Esophagus squamous epithelium (tissue), 5 donors: ENCODE data around the gene KCNH6. TPM values are rescaled to one million over a fixed set of nuclear protein-coding genes. Genes with fewer than 3 reads are reported as not detected.

Experiments
- DNase-seq: peaks from one replicate; lab custom pipeline; 2025; lab: John Stamatoyannopoulos, UW
- H3K27ac ChIP-seq, 4 donors: fragments of 200-600 bp; sonication (generic); one replicate each; pipeline ENCODE4 v1.5.1; 2016 to 2019; ENCODE audit warnings: mild to moderate bottlenecking in 1 of 4
- H3K27me3 ChIP-seq, 4 donors: fragments of 200-600 bp; sonication (generic); 1 replicate in 3 of 4; 2 replicates in 1 of 4; pipeline versions ENCODE4 v1.5.1 to v1.6.0; 2017 to 2021; ENCODE audit warnings: antibody characterized with exemption in 1 of 4
- H3K36me3 ChIP-seq, 3 donors: fragments of 200-600 bp; sonication (generic); one replicate each; pipeline ENCODE4 v1.5.1; 2016 to 2019
- H3K4me1 ChIP-seq, 3 donors: fragments of 200-600 bp; sonication (generic); one replicate each; pipeline ENCODE4 v1.5.1; 2017 to 2019
- H3K4me3 ChIP-seq, 4 donors: fragments of 200-600 bp; sonication (generic); 1 replicate in 3 of 4; 2 replicates in 1 of 4; pipeline ENCODE4 v1.5.1; 2016 to 2019; ENCODE audit warnings: mild to moderate bottlenecking in 2 of 4, moderate library complexity in 1 of 4
- H3K9me3 ChIP-seq, 3 donors: fragments of 200-600 bp; sonication (generic); one replicate each; pipeline ENCODE4 v1.5.1; 2016 to 2019
- POLR2A ChIP-seq, 4 donors: fragments of 450-650 bp; IDR thresholded peaks; one replicate each; pipeline ENCODE4 v1.6.1; 2017; ENCODE audit warnings: antibody characterized with exemption in 4 of 4, mild to moderate bottlenecking in 4 of 4, moderate library complexity in 3 of 4
- WGBS, 2 donors: methylation state at CpG; one replicate each; pipeline ENCODE4 v1.1.5; 2018; 5-methylcytosine and 5-hydroxymethylcytosine counted together
- intact Hi-C: fragments of 100-400 bp; cut with DNase I; formaldehyde crosslinking; loops from one replicate; pipeline ENCODE4 v1.15.0; 2022
- total RNA-seq, 4 donors: library from RNA; depleted of rRNA; stranded (reverse); fragments of >200 nt; gene quantifications; one replicate each; pipeline ENCODE4 v1.1.0, GENCODE V29; 2016
- TF ChIP-seq, protein P1 (sequence below), 6 experiments: fragments of 450-650 bp in 4 of 6; fragments of 200-600 bp in 2 of 6; sonication (generic) in 2 of 6; IDR thresholded peaks; one replicate each; pipeline ENCODE4 v1.5.1; 2016 to 2019; ENCODE audit warnings: antibody characterized with exemption in 6 of 6, mild to moderate bottlenecking in 4 of 6, moderate library complexity in 4 of 6
- donor health status: DM: yes; HTN: yes; CAD: no.

KCNH6 gene
- total RNA-seq, 4 donors from 2014 or later = not detected

DNA sequence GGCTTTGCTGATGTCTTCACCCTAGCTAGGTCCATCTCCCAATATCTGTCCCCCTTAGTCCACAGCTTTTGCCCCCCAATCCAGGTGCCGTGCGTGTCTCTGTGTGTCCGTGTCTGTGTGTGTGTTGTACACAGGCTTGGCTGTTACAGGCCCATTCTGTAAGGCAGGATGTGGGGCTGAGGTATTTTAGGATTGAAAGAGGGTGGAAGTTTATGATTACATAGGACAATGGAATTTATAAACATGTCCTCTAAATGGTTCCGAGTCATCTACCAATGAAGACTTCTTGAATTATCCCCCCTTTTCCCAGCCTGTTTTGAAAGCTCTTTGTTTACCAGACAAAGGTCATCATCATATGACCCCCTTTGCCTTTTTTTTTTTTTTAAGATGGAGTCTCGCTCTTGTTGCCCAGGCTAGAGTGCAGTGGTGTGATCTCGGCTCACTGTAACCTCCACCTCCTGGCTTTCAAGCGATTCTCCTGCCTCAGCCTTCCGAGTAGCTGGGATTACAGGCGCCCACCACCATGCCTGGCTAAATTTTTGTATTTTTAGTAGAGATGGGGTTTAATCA, 24.4 kb upstream of the KCNH6 start:
- TF ChIP-seq, protein P1, sequence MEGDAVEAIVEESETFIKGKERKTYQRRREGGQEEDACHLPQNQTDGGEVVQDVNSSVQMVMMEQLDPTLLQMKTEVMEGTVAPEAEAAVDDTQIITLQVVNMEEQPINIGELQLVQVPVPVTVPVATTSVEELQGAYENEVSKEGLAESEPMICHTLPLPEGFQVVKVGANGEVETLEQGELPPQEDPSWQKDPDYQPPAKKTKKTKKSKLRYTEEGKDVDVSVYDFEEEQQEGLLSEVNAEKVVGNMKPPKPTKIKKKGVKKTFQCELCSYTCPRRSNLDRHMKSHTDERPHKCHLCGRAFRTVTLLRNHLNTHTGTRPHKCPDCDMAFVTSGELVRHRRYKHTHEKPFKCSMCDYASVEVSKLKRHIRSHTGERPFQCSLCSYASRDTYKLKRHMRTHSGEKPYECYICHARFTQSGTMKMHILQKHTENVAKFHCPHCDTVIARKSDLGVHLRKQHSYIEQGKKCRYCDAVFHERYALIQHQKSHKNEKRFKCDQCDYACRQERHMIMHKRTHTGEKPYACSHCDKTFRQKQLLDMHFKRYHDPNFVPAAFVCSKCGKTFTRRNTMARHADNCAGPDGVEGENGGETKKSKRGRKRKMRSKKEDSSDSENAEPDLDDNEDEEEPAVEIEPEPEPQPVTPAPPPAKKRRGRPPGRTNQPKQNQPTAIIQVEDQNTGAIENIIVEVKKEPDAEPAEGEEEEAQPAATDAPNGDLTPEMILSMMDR (IDR thresholded peaks at IDR 0.05) = no peak
- TF ChIP-seq POLR2A (IDR thresholded peaks at IDR 0.05) = no peak
- Histone ChIP-seq H3K36me3 (no peaks in the 10 kb centered on the region), H3K9me3 (no peaks in the 10 kb centered on the region), H3K4me3 (no peak overlapping the region), H3K4me1 (peaks cover 0 to 5% (median 0%) of the 10 kb centered on the region in 3 donors), H3K27me3 (peaks cover 0 to 30% (median 0%) of the 10 kb centered on the region in 4 donors), H3K27ac (no peak overlapping the region)
- WGBS, 2 donors = 73 to 77% methylated on average over 6 to 9 of the region's 9 CpGs
- no peak for DNase-seq
- intact Hi-C loops = no loop called here

DNA sequence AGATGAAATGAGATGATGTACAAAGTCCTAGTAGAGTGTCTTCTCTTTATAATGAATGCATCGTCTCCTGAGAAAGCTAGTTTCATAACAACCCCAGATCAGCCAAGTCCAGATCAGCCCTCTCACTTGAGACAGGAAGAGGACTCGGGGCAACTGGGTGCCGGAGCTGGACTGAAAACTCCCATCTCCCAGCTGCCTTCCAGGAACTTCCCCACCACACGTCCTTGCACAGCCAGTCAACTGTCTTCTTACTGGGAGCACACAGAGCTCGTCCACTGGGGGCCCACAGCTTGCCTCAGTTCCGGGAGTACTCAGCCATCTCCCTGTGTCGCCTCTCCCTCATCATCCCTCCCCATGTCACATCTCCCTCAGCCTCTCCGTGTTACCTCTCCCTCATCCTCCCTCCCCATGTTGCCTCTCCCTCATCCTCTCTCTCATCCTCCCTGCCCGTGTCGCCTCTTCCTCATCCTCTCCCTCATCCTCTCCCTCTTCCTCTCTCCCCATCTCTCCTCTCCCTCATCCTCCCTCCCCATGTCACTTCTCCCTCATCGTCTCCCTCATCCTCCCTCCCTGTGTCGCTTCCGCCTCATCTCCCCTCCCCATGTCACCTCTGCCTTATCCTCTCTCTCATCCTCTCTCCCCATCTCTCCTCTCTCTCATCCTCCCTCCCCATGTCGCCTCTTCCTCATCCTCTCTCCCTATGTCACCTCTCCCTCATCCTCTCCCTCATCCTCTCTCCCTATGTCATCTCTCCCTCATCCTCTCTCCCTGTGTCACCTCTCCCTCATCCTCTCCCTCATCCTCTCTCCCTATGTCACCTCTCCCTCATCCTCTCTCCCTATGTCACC, 22.4 kb upstream of the KCNH6 start:
- no peak for DNase-seq
- intact Hi-C loops = no loop called here
- H3K27me3 ChIP-seq = peaks cover 0 to 47% (median 0%) of the 10 kb centered on the region in 4 donors
- H3K27ac ChIP-seq = no peak overlapping the region
- peaks cover 0 to 5% (median 0%) of the 10 kb centered on the region in 3 donors for H3K4me1 ChIP-seq
- WGBS, 2 donors = 45 to 62% methylated on average over 14 of the region's 14 CpGs
- no peak overlapping the region for H3K4me3 ChIP-seq
- TF ChIP-seq POLR2A (IDR thresholded peaks at IDR 0.05) = no peak
- TF ChIP-seq, protein P1 (IDR thresholded peaks at IDR 0.05) = no peak
- H3K9me3 ChIP-seq = no peaks in the 10 kb centered on the region
- H3K36me3 ChIP-seq = no peaks in the 10 kb centered on the region

DNA sequence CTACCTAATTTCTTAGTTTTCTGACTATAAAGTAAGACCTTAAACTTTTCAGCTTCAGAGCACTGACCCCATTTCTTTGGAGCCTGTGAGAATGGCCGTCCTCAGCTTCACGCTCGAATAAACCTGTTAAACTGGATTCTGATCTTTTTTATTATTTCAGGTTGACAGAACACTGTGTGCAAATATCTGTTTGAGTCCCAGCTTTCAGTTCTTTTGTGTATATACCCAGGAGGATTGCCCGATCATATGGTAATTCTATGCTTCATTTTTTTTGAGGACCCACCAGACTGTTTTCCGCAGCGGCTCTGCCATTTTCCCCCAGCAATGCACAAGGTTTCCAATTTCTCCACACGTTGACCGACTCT, 19.8 kb upstream of the KCNH6 start:
- no peaks in the 10 kb centered on the region for H3K36me3 ChIP-seq
- TF ChIP-seq, protein P1 (IDR thresholded peaks at IDR 0.05) = no peak
- TF ChIP-seq POLR2A (IDR thresholded peaks at IDR 0.05) = no peak
- intact Hi-C loops = no loop called here
- no peaks in the 10 kb centered on the region for H3K9me3 ChIP-seq
- H3K4me1 ChIP-seq = peaks cover 0 to 5% (median 0%) of the 10 kb centered on the region in 3 donors
- peaks cover 0 to 70% (median 0%) of the 10 kb centered on the region in 4 donors for H3K27me3 ChIP-seq
- H3K4me3 ChIP-seq = no peak overlapping the region
- 39 to 50% methylated on average over 8 of the region's 8 CpGs for WGBS, 2 donors
- H3K27ac ChIP-seq = no peak overlapping the region
- DNase-seq = no peak

DNA sequence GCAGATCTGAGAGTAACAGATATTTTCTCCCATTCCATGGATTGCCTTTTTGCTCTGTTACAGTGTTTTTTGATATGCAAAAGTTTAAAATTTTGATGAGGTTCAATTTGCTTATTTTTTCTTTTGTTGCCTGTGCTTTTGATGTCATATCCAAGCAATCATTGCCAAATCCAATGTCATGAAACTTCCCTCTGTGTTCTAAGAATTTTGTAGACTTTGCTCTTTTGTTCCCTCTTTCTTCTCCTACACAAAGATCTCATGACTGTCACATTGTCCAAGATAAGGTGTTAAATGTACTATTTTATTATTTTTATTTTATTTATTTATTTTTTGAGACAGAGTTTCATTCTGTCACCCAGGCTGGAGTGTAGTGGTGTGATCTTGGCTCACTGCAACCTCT, 18.9 kb upstream of the KCNH6 start:
- no peak for DNase-seq
- no peaks in the 10 kb centered on the region for H3K36me3 ChIP-seq
- H3K4me1 ChIP-seq = peaks cover 0 to 5% (median 0%) of the 10 kb centered on the region in 3 donors
- H3K27ac ChIP-seq = no peak overlapping the region
- H3K27me3 ChIP-seq = peaks cover 0 to 77% (median 0%) of the 10 kb centered on the region in 4 donors
- intact Hi-C loops = no loop called here
- H3K9me3 ChIP-seq = no peaks in the 10 kb centered on the region
- TF ChIP-seq, protein P1 (IDR thresholded peaks at IDR 0.05) = no peak
- TF ChIP-seq POLR2A (IDR thresholded peaks at IDR 0.05) = no peak
- no peak overlapping the region for H3K4me3 ChIP-seq

DNA sequence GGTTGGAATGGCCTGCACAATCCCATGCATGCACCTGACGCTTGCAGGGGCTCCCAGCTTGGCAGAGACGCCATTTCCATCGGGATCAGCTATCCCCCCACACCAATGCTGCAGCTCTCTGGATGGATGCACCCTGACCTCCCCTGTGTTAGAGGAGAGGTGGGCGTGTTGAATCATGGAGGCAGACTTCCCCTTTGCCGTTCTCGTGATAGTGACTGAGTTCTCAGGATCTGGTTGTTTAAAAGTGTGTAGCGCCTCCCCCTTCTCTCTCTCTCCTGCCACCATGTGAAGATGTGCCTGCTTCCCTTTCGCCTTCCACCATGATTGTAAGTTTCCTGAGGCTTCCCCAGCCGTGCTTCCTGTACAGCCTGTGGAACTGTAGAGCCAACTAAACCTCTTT, 17.8 kb upstream of the KCNH6 start:
- Histone ChIP-seq H3K4me1 (peaks cover 0 to 5% (median 0%) of the 10 kb centered on the region in 3 donors), H3K9me3 (no peaks in the 10 kb centered on the region), H3K27ac (no peak overlapping the region), H3K36me3 (no peaks in the 10 kb centered on the region), H3K4me3 (no peak overlapping the region), H3K27me3 (peaks cover 0 to 73% (median 0%) of the 10 kb centered on the region in 4 donors)
- no peak for TF ChIP-seq POLR2A (IDR thresholded peaks at IDR 0.05)
- TF ChIP-seq, protein P1 (IDR thresholded peaks at IDR 0.05) = no peak
- WGBS, 2 donors = 83 to 89% methylated on average over 8 to 9 of the region's 9 CpGs
- intact Hi-C loops = no loop called here
- DNase-seq = no peak
